Neuronal stem cell (in vitro differentiated cells): ENCODE data around the gene CD164.

ENCODE experiments used
- DNase-seq: peaks from one replicate; pipeline ENCODE4 v3.0.0-alpha.2; 2013; ENCODE audit warnings: low spot score
- H2AFZ ChIP-seq: one replicate; pipeline ENCODE4 v1.6.1; 2013; ENCODE audit warnings: mild to moderate bottlenecking, low read length, inconsistent platforms
- H2AK5ac ChIP-seq: 2 replicates; pipeline ENCODE4 v1.6.1; 2013; ENCODE audit warnings: low read depth, mild to moderate bottlenecking, inconsistent platforms, low read length, moderate library complexity, mixed read lengths
- H2BK120ac ChIP-seq: 2 replicates; pipeline ENCODE4 v1.6.1; 2013; ENCODE audit warnings: low read depth, mild to moderate bottlenecking, inconsistent platforms, low read length, moderate library complexity, mixed read lengths
- H2BK12ac ChIP-seq: one replicate; pipeline ENCODE4 v1.6.1; 2013; ENCODE audit warnings: low read length, inconsistent platforms
- H2BK15ac ChIP-seq: 2 replicates; pipeline ENCODE4 v1.6.1; 2013; ENCODE audit warnings: mild to moderate bottlenecking, low read length, inconsistent platforms, mixed read lengths
- H2BK5ac ChIP-seq: one replicate; pipeline ENCODE4 v1.6.1; 2013; ENCODE audit warnings: inconsistent platforms, mild to moderate bottlenecking, low read length, moderate library complexity
- H3K14ac ChIP-seq: one replicate; pipeline ENCODE4 v1.6.1; 2013; ENCODE audit warnings: low read length, inconsistent platforms
- H3K18ac ChIP-seq: 2 replicates; pipeline ENCODE4 v1.6.1; 2013; ENCODE audit warnings: low read length, inconsistent platforms
- H3K23ac ChIP-seq: 2 replicates; pipeline ENCODE4 v1.6.1; 2013; ENCODE audit warnings: low read depth, mild to moderate bottlenecking, mixed read lengths, low read length, inconsistent platforms; ENCODE audit not compliant: poor library complexity
- H3K27ac ChIP-seq: replicated peaks from 3 replicates; pipeline ENCODE4 v1.5.1; 2013; ENCODE audit warnings: low read length, inconsistent platforms
- H3K27me3 ChIP-seq, 3 experiments: 2 replicates each; pipeline ENCODE4 v1.6.1; 2013; ENCODE audit warnings: low read length in 3 of 3, mild to moderate bottlenecking in 2 of 3, inconsistent platforms in 1 of 3, low read depth in 1 of 3, mixed read lengths in 1 of 3, moderate library complexity in 1 of 3; ENCODE audit not compliant: control insufficient read depth in 3 of 3, insufficient read depth in 3 of 3
- H3K36me3 ChIP-seq, 2 donors: replicated peaks in 1 of 2; 2 replicates each; pipeline ENCODE4 v1.6.1; 2013; ENCODE audit warnings: low read length in 2 of 2; ENCODE audit not compliant: control insufficient read depth in 2 of 2, insufficient read depth in 2 of 2
- H3K4ac ChIP-seq: 2 replicates; pipeline ENCODE4 v1.6.1; 2013; ENCODE audit warnings: inconsistent platforms, mild to moderate bottlenecking, low read length, moderate library complexity
- H3K4me1 ChIP-seq, 2 donors: 1 replicate in 1 of 2; 2 replicates in 1 of 2; pipeline ENCODE4 v1.6.1; 2013; ENCODE audit warnings: low read length in 2 of 2, low read depth in 1 of 2; ENCODE audit not compliant: control insufficient read depth in 2 of 2, insufficient read depth in 1 of 2
- H3K4me2 ChIP-seq: one replicate; pipeline ENCODE4 v1.6.1; 2013; ENCODE audit warnings: mild to moderate bottlenecking, low read length, inconsistent platforms; ENCODE audit not compliant: insufficient read depth, poor library complexity, severe bottlenecking
- H3K4me3 ChIP-seq, 2 donors: 2 replicates each; pipeline ENCODE4 v1.5.1; 2013; ENCODE audit warnings: low read length in 2 of 2, mild to moderate bottlenecking in 2 of 2, inconsistent platforms in 1 of 2, moderate library complexity in 1 of 2
- H3K79me1 ChIP-seq: one replicate; pipeline ENCODE4 v1.6.1; 2013; ENCODE audit warnings: low read depth, mild to moderate bottlenecking, inconsistent platforms, low read length, moderate library complexity
- H3K9ac ChIP-seq: one replicate; pipeline ENCODE4 v1.6.1; 2013; ENCODE audit warnings: mild to moderate bottlenecking, low read depth, low read length, inconsistent platforms; ENCODE audit not compliant: poor library complexity
- H3K9me3 ChIP-seq, 2 donors: replicated peaks in 1 of 2; 2 replicates each; pipeline versions ENCODE3 to v1.6.1; 2013; ENCODE audit warnings: low read length in 2 of 2, mild to moderate bottlenecking in 2 of 2, inconsistent platforms in 1 of 2, low read depth in 1 of 2, mixed read lengths in 1 of 2, moderate library complexity in 1 of 2; ENCODE audit not compliant: control insufficient read depth in 2 of 2, insufficient read depth in 1 of 2
- H4K8ac ChIP-seq: one replicate; pipeline ENCODE4 v1.6.1; 2013; ENCODE audit warnings: low read depth, mild to moderate bottlenecking, inconsistent platforms, low read length, moderate library complexity
- H4K91ac ChIP-seq: one replicate; pipeline ENCODE4 v1.6.1; 2013; ENCODE audit warnings: low read length, low read depth, mild to moderate bottlenecking, inconsistent platforms; ENCODE audit not compliant: poor library complexity
- WGBS, 2 donors: extraction: QIAGEN DNeasy Blood & Tissue Kit; methylation state at CpG; one replicate each; pipeline ENCODE4 v1.1.7; 2013; ENCODE audit warnings: missing lambda C conversion rate in 2 of 2, mixed read lengths in 1 of 2; ENCODE audit not compliant: insufficient read length in 2 of 2, insufficient replicate concordance in 1 of 2; ENCODE audit errors: extremely low coverage in 2 of 2; 5-methylcytosine and 5-hydroxymethylcytosine counted together

Gene CD164

GRCh38 chr6:109327959-109328358, 54.3 kb downstream of the CD164 start:
- H3K4ac ChIP-seq = no peak overlapping the region

GRCh38 chr6:109327491-109327890, 54.8 kb downstream of the CD164 start:
- Histone ChIP-seq H3K14ac (no peak overlapping the region), H2BK120ac (no peak overlapping the region), H3K9ac (no peak overlapping the region), H3K27me3 (no peaks in the 10 kb centered on the region), H2AK5ac (no peak overlapping the region), H3K36me3 (no peaks in the 10 kb centered on the region), H3K18ac (no peak overlapping the region), H4K8ac (no peak overlapping the region), H3K79me1 (no peaks in the 10 kb centered on the region), H2BK12ac (no peak overlapping the region), H3K9me3 (no peaks in the 10 kb centered on the region), H2BK15ac (no peak overlapping the region), H2AFZ (no peak overlapping the region), H3K4me3 (no peak overlapping the region), H3K27ac (no peak overlapping the region), H2BK5ac (no peak overlapping the region), H3K23ac (no peak overlapping the region), H4K91ac (no peak overlapping the region), H3K4me1 (peaks cover 0 to 3% of the 10 kb centered on the region in 2 donors), H3K4ac (no peak overlapping the region), H3K4me2 (no peak overlapping the region)
- WGBS, 2 donors = no CpG with 5 or more reads among the region's 4 CpGs
- DNase-seq = no peak

More at GRCh38 chr6:109327959-109328358, 54.3 kb downstream of the CD164 start:
- peaks cover 0 to under 1% of the 10 kb centered on the region in 2 donors for H3K9me3 ChIP-seq
- no peak overlapping the region for H3K4me3 ChIP-seq
- H2BK15ac ChIP-seq = no peak overlapping the region
- peaks cover 0 to 3% of the 10 kb centered on the region in 2 donors for H3K4me1 ChIP-seq
- H2BK120ac ChIP-seq = no peak overlapping the region
- H3K36me3 ChIP-seq = no peaks in the 10 kb centered on the region
- no peak overlapping the region for H2BK5ac ChIP-seq
- H3K4me2 ChIP-seq = no peak overlapping the region
- H4K8ac ChIP-seq = no peak overlapping the region
- H2AK5ac ChIP-seq = no peak overlapping the region
- no peak overlapping the region for H3K14ac ChIP-seq
- no peak overlapping the region for H2AFZ ChIP-seq
- H3K23ac ChIP-seq = no peak overlapping the region
- no peaks in the 10 kb centered on the region for H3K27me3 ChIP-seq
- H2BK12ac ChIP-seq = no peak overlapping the region
- H3K18ac ChIP-seq = no peak overlapping the region
- no peak overlapping the region for H3K27ac ChIP-seq
- no peak overlapping the region for H4K91ac ChIP-seq
- no peaks in the 10 kb centered on the region for H3K79me1 ChIP-seq
- H3K9ac ChIP-seq = no peak overlapping the region
- DNase-seq = no peak
- no CpG with 5 or more reads among the region's 1 CpG for WGBS, 2 donors

GRCh38 chr6:109326351-109326750, 55.9 kb downstream of the CD164 start:
- no peak overlapping the region for H2BK12ac ChIP-seq
- WGBS, 2 donors = no CpG with 5 or more reads among the region's 7 CpGs
- no peaks in the 10 kb centered on the region for H3K36me3 ChIP-seq
- H3K4me1 ChIP-seq = peaks cover 0 to 3% of the 10 kb centered on the region in 2 donors
- H3K27me3 ChIP-seq = no peaks in the 10 kb centered on the region
- H3K14ac ChIP-seq = no peak overlapping the region
- H2BK5ac ChIP-seq = no peak overlapping the region
- no peak overlapping the region for H2BK15ac ChIP-seq
- no peak overlapping the region for H4K91ac ChIP-seq
- H2BK120ac ChIP-seq = no peak overlapping the region
- H3K27ac ChIP-seq = no peak overlapping the region
- no peak overlapping the region for H4K8ac ChIP-seq
- H2AK5ac ChIP-seq = no peak overlapping the region
- DNase-seq = no peak
- no peak overlapping the region for H3K23ac ChIP-seq
- H3K4ac ChIP-seq = no peak overlapping the region
- H3K9me3 ChIP-seq = no peaks in the 10 kb centered on the region
- no peak overlapping the region for H3K4me2 ChIP-seq
- no peaks in the 10 kb centered on the region for H3K79me1 ChIP-seq
- no peak overlapping the region for H2AFZ ChIP-seq
- H3K18ac ChIP-seq = no peak overlapping the region
- no peak overlapping the region for H3K4me3 ChIP-seq
- no peak overlapping the region for H3K9ac ChIP-seq

- no peaks in the 10 kb centered on the region for H3K79me1 ChIP-seq
- H4K8ac ChIP-seq = no peak overlapping the region
- H2AFZ ChIP-seq = no peak overlapping the region
- H3K27me3 ChIP-seq = no peaks in the 10 kb centered on the region
- H2BK15ac ChIP-seq = no peak overlapping the region
- H3K4me2 ChIP-seq = no peak overlapping the region
- no peak overlapping the region for H3K18ac ChIP-seq
- no peak overlapping the region for H2BK120ac ChIP-seq
- WGBS, 2 donors = no CpG with 5 or more reads among the region's 8 CpGs
- H3K9ac ChIP-seq = no peak overlapping the region
- no peak overlapping the region for H2AK5ac ChIP-seq
- H3K23ac ChIP-seq = no peak overlapping the region
- no peak overlapping the region for H2BK5ac ChIP-seq
- no peak for DNase-seq
- H3K4me1 ChIP-seq = peaks cover 0 to 3% of the 10 kb centered on the region in 2 donors
- no peaks in the 10 kb centered on the region for H3K36me3 ChIP-seq
- H4K91ac ChIP-seq = no peak overlapping the region
- H3K4ac ChIP-seq = no peak overlapping the region
- H3K27ac ChIP-seq = no peak overlapping the region
- no peak overlapping the region for H2BK12ac ChIP-seq
- no peak overlapping the region for H3K14ac ChIP-seq
- H3K9me3 ChIP-seq = no peaks in the 10 kb centered on the region
- no peak overlapping the region for H3K4me3 ChIP-seq
Measured at GRCh38 chr6:109325400-109325801, 56.9 kb downstream of the CD164 start.
